ENCODE results near the gene B4GALT3. TPM values are rescaled to one million over a fixed set of nuclear protein-coding genes. Genes with fewer than 3 reads are reported as not detected.

B4GALT3 gene
- total and polyA plus RNA-seq, 2 of the 4 experiments (the other 2 are of a cell fraction): 19.9 to 36.0 TPM

GRCh38 chr1:161162052-161162451, 15.3 kb downstream of the B4GALT3 start:
- no peak overlapping the region for H4K8ac ChIP-seq (ENCODE audit: low read depth in 2 of 2, low read length in 2 of 2)
- no peak overlapping the region for H3K4me3 ChIP-seq (ENCODE audit: insufficient read depth, low read depth, low read length)
- H3K18ac ChIP-seq (ENCODE audit: low read depth, low read length): no peak overlapping the region
- H2BK5ac ChIP-seq (ENCODE audit: low read depth, low read length, poor library complexity, severe bottlenecking): no peak overlapping the region
- H3K36me3 ChIP-seq (ENCODE audit: control insufficient read depth, insufficient read depth, low read length): peaks cover 33% of the 10 kb centered on the region
- no peak overlapping the region for H3K27ac ChIP-seq (ENCODE audit: insufficient read depth, low read length)
- H3K4ac ChIP-seq (ENCODE audit: low read depth, low read length): no peak overlapping the region
- no peak overlapping the region for H2BK20ac ChIP-seq (ENCODE audit: low read depth, low read length)
- H4K5ac ChIP-seq (ENCODE audit: low read depth, low read length): no peak overlapping the region
- WGBS, 2 experiments (ENCODE audit: extremely low coverage in 2 of 2, insufficient read length in 1 of 2): 88% methylated on average over 4 of the region's 7 CpGs; no CpG with 5 or more reads in 1 of the 2 experiments
- H3K4me2 ChIP-seq (ENCODE audit: low read depth, low read length): no peak overlapping the region
- H3K23ac ChIP-seq (ENCODE audit: low read depth, low read length): no peak overlapping the region
- no peak for TF ChIP-seq RAD21 (IDR thresholded peaks at IDR 0.05; ENCODE audit: low read length)
- TF ChIP-seq CEBPB (IDR thresholded peaks at IDR 0.05; ENCODE audit: low read depth, low read length): no peak
- no peak for TF ChIP-seq RFX5 (IDR thresholded peaks at IDR 0.05; ENCODE audit: low read depth, low read length)
- TF ChIP-seq, protein P1, sequence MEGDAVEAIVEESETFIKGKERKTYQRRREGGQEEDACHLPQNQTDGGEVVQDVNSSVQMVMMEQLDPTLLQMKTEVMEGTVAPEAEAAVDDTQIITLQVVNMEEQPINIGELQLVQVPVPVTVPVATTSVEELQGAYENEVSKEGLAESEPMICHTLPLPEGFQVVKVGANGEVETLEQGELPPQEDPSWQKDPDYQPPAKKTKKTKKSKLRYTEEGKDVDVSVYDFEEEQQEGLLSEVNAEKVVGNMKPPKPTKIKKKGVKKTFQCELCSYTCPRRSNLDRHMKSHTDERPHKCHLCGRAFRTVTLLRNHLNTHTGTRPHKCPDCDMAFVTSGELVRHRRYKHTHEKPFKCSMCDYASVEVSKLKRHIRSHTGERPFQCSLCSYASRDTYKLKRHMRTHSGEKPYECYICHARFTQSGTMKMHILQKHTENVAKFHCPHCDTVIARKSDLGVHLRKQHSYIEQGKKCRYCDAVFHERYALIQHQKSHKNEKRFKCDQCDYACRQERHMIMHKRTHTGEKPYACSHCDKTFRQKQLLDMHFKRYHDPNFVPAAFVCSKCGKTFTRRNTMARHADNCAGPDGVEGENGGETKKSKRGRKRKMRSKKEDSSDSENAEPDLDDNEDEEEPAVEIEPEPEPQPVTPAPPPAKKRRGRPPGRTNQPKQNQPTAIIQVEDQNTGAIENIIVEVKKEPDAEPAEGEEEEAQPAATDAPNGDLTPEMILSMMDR (conservative IDR thresholded peaks at IDR 0.05; ENCODE audit: low read depth, low read length): no peak
- TF ChIP-seq, protein P2, sequence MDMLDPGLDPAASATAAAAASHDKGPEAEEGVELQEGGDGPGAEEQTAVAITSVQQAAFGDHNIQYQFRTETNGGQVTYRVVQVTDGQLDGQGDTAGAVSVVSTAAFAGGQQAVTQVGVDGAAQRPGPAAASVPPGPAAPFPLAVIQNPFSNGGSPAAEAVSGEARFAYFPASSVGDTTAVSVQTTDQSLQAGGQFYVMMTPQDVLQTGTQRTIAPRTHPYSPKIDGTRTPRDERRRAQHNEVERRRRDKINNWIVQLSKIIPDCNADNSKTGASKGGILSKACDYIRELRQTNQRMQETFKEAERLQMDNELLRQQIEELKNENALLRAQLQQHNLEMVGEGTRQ (IDR thresholded peaks at IDR 0.05; ENCODE audit: low read depth, low read length): no peak
- DNase-seq (no peak), ATAC-seq (ENCODE audit: low read depth) (no peak)
- no peaks in the 10 kb centered on the region for H3K27me3 ChIP-seq (ENCODE audit: control insufficient read depth, insufficient read depth, low read length)
- ChIA-PET CTCF (no interaction called here), POLR2A (ENCODE audit: unreplicated experiment) (no interaction called here)
- no peak overlapping the region for H2BK15ac ChIP-seq (ENCODE audit: low read depth, low read length)
- intact Hi-C loops (cut with micrococcal nuclease): no loop called here
- H3K14ac ChIP-seq (replicated peaks; ENCODE audit: low read depth, low read length): no peak overlapping the region
- no peaks in the 10 kb centered on the region for H3K9me3 ChIP-seq (ENCODE audit: control insufficient read depth, insufficient read depth, low read length)
- H2AK5ac ChIP-seq (ENCODE audit: low read depth, low read length): no peak overlapping the region
- in situ Hi-C loops (cut with MboI; ENCODE audit: low sequenced_read_pairs): no loop called here
- no peak overlapping the region for H2BK120ac ChIP-seq (ENCODE audit: low read depth, low read length)
- no peak overlapping the region for H3K56ac ChIP-seq (ENCODE audit: extremely low read depth, insufficient read depth, low read length)
- no peak overlapping the region for H4K91ac ChIP-seq (ENCODE audit: insufficient read depth, low read depth, low read length)
- dilution Hi-C loops (cut with HindIII; ENCODE audit: low sequenced_read_pairs, unreplicated experiment): no loop called here
- no peaks in the 10 kb centered on the region for H4K20me1 ChIP-seq (ENCODE audit: insufficient read depth, low read length)
- no peak overlapping the region for H3K9ac ChIP-seq (ENCODE audit: low read depth, low read length)
- peaks cover 9% of the 10 kb centered on the region for H3K9me1 ChIP-seq (ENCODE audit: insufficient read depth, low read length)
- no peak overlapping the region for H2AFZ ChIP-seq (replicated peaks; ENCODE audit: low read length, poor library complexity)
- no peak overlapping the region for H2AK9ac ChIP-seq (replicated peaks; ENCODE audit: low read depth, low read length, poor library complexity)
- H3K4me1 ChIP-seq (ENCODE audit: control insufficient read depth, insufficient read depth, low read length): peaks cover 7% of the 10 kb centered on the region
- no TSS peak for BruUV-seq (replicated peaks)
- peaks cover 16 to 34% of the 10 kb centered on the region in 2 experiments for H3K79me1 ChIP-seq (ENCODE audit: low read depth in 1 of 2, low read length in 2 of 2)

Data from IMR-90 (cell line).